ENCODE data around the gene ZNF576. TPM values are rescaled to one million over a fixed set of nuclear protein-coding genes. Genes with fewer than 3 reads are reported as not detected.

Gene ZNF576
- total and polyA plus RNA-seq, 2 of the 4 experiments (the other 2 are of a cell fraction) = 13.8 to 19.5 TPM

DNA sequence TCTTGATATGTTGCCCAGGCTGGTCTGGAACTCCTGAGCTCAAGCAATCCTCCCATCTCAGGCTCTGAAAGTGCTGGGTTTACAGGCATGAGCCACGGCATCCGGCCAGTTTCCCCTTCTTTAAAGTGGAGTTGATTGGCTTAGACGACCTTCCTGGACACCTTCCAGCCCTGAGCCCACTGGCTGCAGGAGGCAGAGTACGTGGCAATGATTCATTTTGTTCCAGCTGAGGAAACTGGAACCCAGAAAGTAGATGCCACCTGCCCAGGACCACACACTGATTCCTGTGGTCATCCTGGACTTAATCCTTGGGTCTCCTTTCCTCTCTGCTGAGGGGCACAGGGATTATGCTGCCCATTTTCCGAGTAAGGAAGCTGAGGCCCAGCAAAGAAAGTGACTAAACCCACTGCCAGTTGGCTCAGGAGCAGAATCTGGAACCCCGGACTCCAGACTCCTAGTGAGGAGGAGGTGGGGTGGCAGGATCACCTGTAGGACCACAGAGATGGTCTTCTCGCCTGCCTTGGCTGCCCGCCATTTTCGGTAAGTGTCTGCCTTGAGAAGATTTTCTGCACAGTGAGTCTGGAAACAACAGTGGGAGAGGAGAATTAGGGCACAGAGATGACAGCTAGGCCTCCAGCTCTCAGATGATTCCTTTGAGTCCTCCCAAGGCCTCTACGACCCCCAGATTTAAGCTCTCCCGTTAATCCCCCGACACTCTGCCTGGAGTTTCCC, 21.8 kb upstream of the ZNF576 start:
- H2BK15ac ChIP-seq (ENCODE audit: low read depth, low read length) = no peak overlapping the region
- intact Hi-C loops (cut with micrococcal nuclease) (loop anchor here (1.0 kb wide), 1 partner anchor 22 kb away; the partner anchor contains the start of genes IRGQ and ZNF576), dilution Hi-C loops (cut with HindIII; ENCODE audit: low sequenced_read_pairs, unreplicated experiment) (no loop called here), in situ Hi-C loops (cut with MboI; ENCODE audit: low sequenced_read_pairs) (no loop called here)
- CTCF ChIA-PET = interaction anchor here (1.0 kb wide), 1 partner anchor 19 kb away, joined by 3 read pairs; no protein-coding TSS in a partner anchor
- ATAC-seq (ENCODE audit: low read depth) (no peak), DNase-seq (peak; percentile 35)
- H3K9ac ChIP-seq (ENCODE audit: low read depth, low read length) = peak overlapping the region; percentile 96
- H3K27me3 ChIP-seq (ENCODE audit: control insufficient read depth, insufficient read depth, low read length) = no peaks in the 10 kb centered on the region
- H2BK5ac ChIP-seq (ENCODE audit: low read depth, low read length, poor library complexity, severe bottlenecking) = peak overlapping the region; percentile 82
- H3K9me3 ChIP-seq (ENCODE audit: control insufficient read depth, insufficient read depth, low read length) = no peaks in the 10 kb centered on the region
- H4K5ac ChIP-seq (ENCODE audit: low read depth, low read length) = no peak overlapping the region; the same call in 1 of the 2 replicates
- H2BK20ac ChIP-seq (ENCODE audit: low read depth, low read length) = no peak overlapping the region
- POLR2A ChIA-PET (ENCODE audit: unreplicated experiment) = no interaction called here
- peak overlapping the region; percentile 78 to 92; a peak in 3 of 4 replicates for H4K8ac ChIP-seq (ENCODE audit: low read depth in 2 of 2, low read length in 2 of 2)
- H3K4ac ChIP-seq (ENCODE audit: low read depth, low read length) = peak overlapping the region; percentile 96
- peak overlapping the region; percentile 71 for H3K4me3 ChIP-seq (ENCODE audit: insufficient read depth, low read depth, low read length)
- 24% methylated on average over 3 of the region's 12 CpGs; no CpG with 5 or more reads in 1 of the 2 experiments for WGBS, 2 experiments (ENCODE audit: extremely low coverage in 2 of 2, insufficient read length in 1 of 2)
- H3K18ac ChIP-seq (ENCODE audit: low read depth, low read length) = no peak overlapping the region
- H2AFZ ChIP-seq (replicated peaks; ENCODE audit: low read length, poor library complexity) = peak overlapping the region; percentile 98
- peak overlapping the region; percentile 95 for H3K14ac ChIP-seq (replicated peaks; ENCODE audit: low read depth, low read length)
- peak overlapping the region; percentile 54 for H4K91ac ChIP-seq (ENCODE audit: insufficient read depth, low read depth, low read length)
- H2AK9ac ChIP-seq (replicated peaks; ENCODE audit: low read depth, low read length, poor library complexity) = peak overlapping the region; percentile 94
- H3K23ac ChIP-seq (ENCODE audit: low read depth, low read length) = peak overlapping the region; percentile 66; the same call in 1 of the 2 replicates
- H3K27ac ChIP-seq (ENCODE audit: insufficient read depth, low read length) = peak overlapping the region; percentile 90
- peaks cover 5% of the 10 kb centered on the region for H3K4me1 ChIP-seq (ENCODE audit: control insufficient read depth, insufficient read depth, low read length)
- 0 out of 2 replicates have a peak overlapping the region, but pooled peaks have one; percentile 57 for H2BK120ac ChIP-seq (ENCODE audit: low read depth, low read length)
- no peaks in the 10 kb centered on the region for H4K20me1 ChIP-seq (ENCODE audit: insufficient read depth, low read length)
- BruUV-seq (replicated peaks) = no TSS peak
- H2AK5ac ChIP-seq (ENCODE audit: low read depth, low read length) = peak overlapping the region; percentile 88
- peak overlapping the region; percentile 71 for H3K4me2 ChIP-seq (ENCODE audit: low read depth, low read length)
- peaks cover 6% of the 10 kb centered on the region; the same call in 1 of the 2 replicates for H3K9me1 ChIP-seq (ENCODE audit: insufficient read depth, low read length)
- TF ChIP-seq POLR2A (IDR thresholded peaks at IDR 0.05; ENCODE audit: low read depth, low read length) (no peak), MXI1 (IDR thresholded peaks at IDR 0.05; ENCODE audit: borderline replicate concordance, low read depth, low read length) (no peak), RFX5 (IDR thresholded peaks at IDR 0.05; ENCODE audit: low read depth, low read length) (no peak), CHD1 (IDR thresholded peaks at IDR 0.05; ENCODE audit: low read depth, low read length) (no peak), NFE2L2 (IDR thresholded peaks at IDR 0.05; ENCODE audit: low read depth, low read length) (no peak), SMC3 (IDR thresholded peaks at IDR 0.05; ENCODE audit: low read depth, low read length) (no peak), MAZ (IDR thresholded peaks at IDR 0.05; ENCODE audit: borderline replicate concordance, low read depth, low read length) (no peak), RAD21 (IDR thresholded peaks at IDR 0.05; ENCODE audit: low read length) (no peak)
- TF ChIP-seq, protein P1, sequence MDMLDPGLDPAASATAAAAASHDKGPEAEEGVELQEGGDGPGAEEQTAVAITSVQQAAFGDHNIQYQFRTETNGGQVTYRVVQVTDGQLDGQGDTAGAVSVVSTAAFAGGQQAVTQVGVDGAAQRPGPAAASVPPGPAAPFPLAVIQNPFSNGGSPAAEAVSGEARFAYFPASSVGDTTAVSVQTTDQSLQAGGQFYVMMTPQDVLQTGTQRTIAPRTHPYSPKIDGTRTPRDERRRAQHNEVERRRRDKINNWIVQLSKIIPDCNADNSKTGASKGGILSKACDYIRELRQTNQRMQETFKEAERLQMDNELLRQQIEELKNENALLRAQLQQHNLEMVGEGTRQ (IDR thresholded peaks at IDR 0.05; ENCODE audit: low read depth, low read length) = no peak
- TF ChIP-seq, protein P2, sequence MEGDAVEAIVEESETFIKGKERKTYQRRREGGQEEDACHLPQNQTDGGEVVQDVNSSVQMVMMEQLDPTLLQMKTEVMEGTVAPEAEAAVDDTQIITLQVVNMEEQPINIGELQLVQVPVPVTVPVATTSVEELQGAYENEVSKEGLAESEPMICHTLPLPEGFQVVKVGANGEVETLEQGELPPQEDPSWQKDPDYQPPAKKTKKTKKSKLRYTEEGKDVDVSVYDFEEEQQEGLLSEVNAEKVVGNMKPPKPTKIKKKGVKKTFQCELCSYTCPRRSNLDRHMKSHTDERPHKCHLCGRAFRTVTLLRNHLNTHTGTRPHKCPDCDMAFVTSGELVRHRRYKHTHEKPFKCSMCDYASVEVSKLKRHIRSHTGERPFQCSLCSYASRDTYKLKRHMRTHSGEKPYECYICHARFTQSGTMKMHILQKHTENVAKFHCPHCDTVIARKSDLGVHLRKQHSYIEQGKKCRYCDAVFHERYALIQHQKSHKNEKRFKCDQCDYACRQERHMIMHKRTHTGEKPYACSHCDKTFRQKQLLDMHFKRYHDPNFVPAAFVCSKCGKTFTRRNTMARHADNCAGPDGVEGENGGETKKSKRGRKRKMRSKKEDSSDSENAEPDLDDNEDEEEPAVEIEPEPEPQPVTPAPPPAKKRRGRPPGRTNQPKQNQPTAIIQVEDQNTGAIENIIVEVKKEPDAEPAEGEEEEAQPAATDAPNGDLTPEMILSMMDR (conservative IDR thresholded peaks at IDR 0.05; ENCODE audit: low read depth, low read length) = no peak
- TF ChIP-seq, protein P3, sequence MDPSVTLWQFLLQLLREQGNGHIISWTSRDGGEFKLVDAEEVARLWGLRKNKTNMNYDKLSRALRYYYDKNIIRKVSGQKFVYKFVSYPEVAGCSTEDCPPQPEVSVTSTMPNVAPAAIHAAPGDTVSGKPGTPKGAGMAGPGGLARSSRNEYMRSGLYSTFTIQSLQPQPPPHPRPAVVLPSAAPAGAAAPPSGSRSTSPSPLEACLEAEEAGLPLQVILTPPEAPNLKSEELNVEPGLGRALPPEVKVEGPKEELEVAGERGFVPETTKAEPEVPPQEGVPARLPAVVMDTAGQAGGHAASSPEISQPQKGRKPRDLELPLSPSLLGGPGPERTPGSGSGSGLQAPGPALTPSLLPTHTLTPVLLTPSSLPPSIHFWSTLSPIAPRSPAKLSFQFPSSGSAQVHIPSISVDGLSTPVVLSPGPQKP (IDR thresholded peaks at IDR 0.05; ENCODE audit: borderline replicate concordance, low read depth, low read length) = no peak
- peak overlapping the region; percentile 74; the same call in 1 of the 2 replicates for H3K56ac ChIP-seq (ENCODE audit: extremely low read depth, insufficient read depth, low read length)
- 0 out of 2 replicates have a peak, but pooled peaks cover 1% of the 10 kb centered on the region for H3K36me3 ChIP-seq (ENCODE audit: control insufficient read depth, insufficient read depth, low read length)
- peaks cover 27 to 52% of the 10 kb centered on the region in 2 experiments for H3K79me1 ChIP-seq (ENCODE audit: low read depth in 1 of 2, low read length in 2 of 2)

Data from IMR-90 (cell line).